ENCODE measurements around the gene PLEKHA6. TPM values are rescaled to one million over a fixed set of nuclear protein-coding genes. Genes with fewer than 3 reads are reported as not detected.
A peak's percentile ranks its signal among the peaks of the same experiment; 100 is the strongest.

The PLEKHA6 gene
- total and polyA plus RNA-seq, 2 of the 8 experiments (the other 6 are each of a cell fraction or from before 2014, with no cell fraction given): 4.8 to 20.2 TPM

GRCh38 chr1:204288021-204288588, 71.6 kb downstream of the PLEKHA6 start:
- Histone ChIP-seq H4K91ac (replicated peaks; ENCODE audit: insufficient read length, low read length) (no peak overlapping the region), H3K23ac (ENCODE audit: insufficient read length) (no peak overlapping the region), H2BK12ac (ENCODE audit: low read depth, low read length) (no peak overlapping the region), H2BK15ac (ENCODE audit: low read length) (peak overlapping the region; percentile 95), H3K4ac (replicated peaks; ENCODE audit: insufficient read length, low read depth, low read length) (no peak overlapping the region), H3K27me3 (replicated peaks in 1 of 4; ENCODE audit: control insufficient read depth in 3 of 4, extremely low read depth in 1 of 4, insufficient read depth in 3 of 4, low read length in 3 of 4) (no peaks in the 10 kb centered on the region), H3K79me2 (ENCODE audit: control insufficient read depth in 1 of 2, insufficient read depth in 2 of 2, low read length in 2 of 2) (no peaks in the 10 kb centered on the region), H3K9me3 (ENCODE audit: insufficient read depth in 2 of 2, low read depth in 1 of 2, low read length in 1 of 2) (no peaks in the 10 kb centered on the region), H3K56ac (replicated peaks; ENCODE audit: insufficient read length, low read depth, low read length) (no peak overlapping the region), H3K9ac (replicated peaks in 1 of 4; ENCODE audit: extremely low read depth in 1 of 4, low read depth in 3 of 4, low read length in 3 of 4) (no peak overlapping the region), H2AFZ (ENCODE audit: low read length) (no peak overlapping the region), H3K4me2 (ENCODE audit: insufficient read depth in 1 of 2, low read depth in 2 of 2, low read length in 2 of 2) (peak overlapping the region; percentile 25 to 55), H3K18ac (ENCODE audit: extremely low read depth, low read length) (no peak overlapping the region), H4K5ac (ENCODE audit: insufficient read length, low read depth, low read length) (no peak overlapping the region), H2BK120ac (replicated peaks; ENCODE audit: low read depth, low read length) (no peak overlapping the region), H4K8ac (ENCODE audit: extremely low read depth, insufficient read depth, low read length) (no peak overlapping the region), H3K27ac (ENCODE audit: low read depth, low read length) (no peak overlapping the region), H3K4me1 (replicated peaks in 1 of 4; ENCODE audit: control insufficient read depth in 3 of 4, insufficient read depth in 4 of 4, low read length in 3 of 4) (peaks cover 8 to 22% (median 16%) of the 10 kb centered on the region in 4 experiments), H2BK20ac (ENCODE audit: low read length) (no peak overlapping the region), H2BK5ac (ENCODE audit: low read depth, low read length) (no peak overlapping the region), H3K36me3 (ENCODE audit: control insufficient read depth in 2 of 4, insufficient read depth in 4 of 4, low read length in 3 of 4) (no peaks in the 10 kb centered on the region), H3K14ac (ENCODE audit: insufficient read length) (no peak overlapping the region), H3K4me3 (ENCODE audit: extremely low read depth in 1 of 4, insufficient read depth in 2 of 4, low read depth in 3 of 4, low read length in 4 of 4) (peak overlapping the region in 2 of 4 experiments; percentile 11 to 42; a peak in 3 of 8 replicates), H3K79me1 (ENCODE audit: low read depth, low read length) (no peaks in the 10 kb centered on the region), H3K23me2 (ENCODE audit: low read depth, low read length) (no peaks in the 10 kb centered on the region; the same call in 1 of the 2 replicates), H4K20me1 (replicated peaks in 1 of 2; ENCODE audit: control insufficient read depth in 1 of 2, insufficient read depth in 2 of 2, low read length in 2 of 2) (no peaks in the 10 kb centered on the region), H2AK5ac (ENCODE audit: low read depth, low read length) (no peak overlapping the region)
- 0 out of 2 replicates have a peak, but pooled peaks have one; percentile 51 for TF ChIP-seq SP1 (IDR thresholded peaks at IDR 0.05; ENCODE audit: low read depth, low read length)
- TF ChIP-seq CEBPB (IDR thresholded peaks at IDR 0.05; ENCODE audit: low read depth, low read length): 0 out of 2 replicates have a peak, but pooled peaks have one; percentile 10
- TF ChIP-seq POU5F1 (IDR thresholded peaks at IDR 0.05; ENCODE audit: low read depth, low read length): no peak
- TF ChIP-seq RAD21 (IDR thresholded peaks at IDR 0.05 in 1 of 2, conservative IDR thresholded peaks at IDR 0.05 in 1 of 2; ENCODE audit: low read depth in 2 of 2, low read length in 2 of 2): peak; percentile 11 to 22; a peak in 2 of 4 replicates
- peak; percentile 49 for TF ChIP-seq TBP (IDR thresholded peaks at IDR 0.05; ENCODE audit: low read depth, low read length)
- TF ChIP-seq, protein P1, sequence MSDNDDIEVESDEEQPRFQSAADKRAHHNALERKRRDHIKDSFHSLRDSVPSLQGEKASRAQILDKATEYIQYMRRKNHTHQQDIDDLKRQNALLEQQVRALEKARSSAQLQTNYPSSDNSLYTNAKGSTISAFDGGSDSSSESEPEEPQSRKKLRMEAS (IDR thresholded peaks at IDR 0.05): peak; percentile 63
- TF ChIP-seq SP2 (IDR thresholded peaks at IDR 0.05; ENCODE audit: low read length): no peak; the same call in 1 of the 2 replicates
- TF ChIP-seq TAF1 (IDR thresholded peaks at IDR 0.05; ENCODE audit: low read depth, low read length): peak; percentile 65
- peak; percentile 75 for TF ChIP-seq E2F6 (IDR thresholded peaks at IDR 0.05)
- TF ChIP-seq FOSL1 (IDR thresholded peaks at IDR 0.05; ENCODE audit: insufficient read depth, low read depth, low read length): no peak
- no peak for TF ChIP-seq JUN (IDR thresholded peaks at IDR 0.05; ENCODE audit: low read depth, low read length)
- TF ChIP-seq HDAC2 (IDR thresholded peaks at IDR 0.05; ENCODE audit: borderline replicate concordance in 1 of 2, low read depth in 2 of 2, low read length in 2 of 2): no peak
- 66% methylated on average over 8 of the region's 8 CpGs; no CpG with 5 or more reads in 1 of the 2 experiments for WGBS, 2 experiments (ENCODE audit: extremely low coverage in 1 of 2, insufficient coverage in 1 of 2, insufficient read length in 1 of 2, insufficient replicate concordance in 2 of 2, low coverage in 1 of 2, low lambda C conversion rate in 2 of 2, missing lambda C conversion rate in 1 of 2)
- FAIRE-seq (peak; percentile 32), DNase-seq (ENCODE audit: low read depth in 1 of 2, low spot score in 2 of 2) (peak in 1 of 2 experiments; percentile 82)
- ChIA-PET CTCF (ENCODE audit: partially characterized antibody) (interaction anchor here (0.6 to 26.5 kb wide), 7 partner anchors 9 to 90 kb away, joined by 3 to 335 read pairs (median 4); partner anchors contain the start of gene PLEKHA6), POLR2A (ENCODE audit: partially characterized antibody) (interaction anchor here (1.0 kb wide), 4 partner anchors 11 to 74 kb away, joined by 3 read pairs; partner anchors contain the start of gene GOLT1A)
